KMS-11 (cell line): ENCODE results near the gene PTCH1.

Experiments used
- H2AFZ ChIP-seq: fragments of 200-600 bp; sonication (generic); 2 replicates; pipeline ENCODE4 v1.6.1; 2016; ENCODE audit warnings: antibody characterized with exemption, mixed run types, low read depth
- H3K27ac ChIP-seq: fragments of 200-600 bp; sonication (generic); 2 replicates; pipeline ENCODE4 v1.6.1; 2016; ENCODE audit warnings: mild to moderate bottlenecking, mixed run types
- H3K27me3 ChIP-seq: fragments of 200-600 bp; sonication (generic); 2 replicates; pipeline ENCODE4 v1.6.1; 2017; ENCODE audit warnings: mild to moderate bottlenecking, low read depth, mixed run types, moderate library complexity; ENCODE audit not compliant: insufficient read depth
- H3K36me3 ChIP-seq: fragments of 200-600 bp; sonication (generic); 2 replicates; pipeline ENCODE4 v1.6.1; 2017; ENCODE audit warnings: mild to moderate bottlenecking, mixed run types; ENCODE audit not compliant: insufficient read depth
- H3K4me1 ChIP-seq: fragments of 200-600 bp; sonication (generic); 2 replicates; pipeline ENCODE4 v1.6.1; 2016; ENCODE audit warnings: mild to moderate bottlenecking, low read depth, mixed run types; ENCODE audit not compliant: poor library complexity, severe bottlenecking
- H3K4me2 ChIP-seq: fragments of 200-600 bp; sonication (generic); 2 replicates; pipeline ENCODE4 v1.7.0; 2016; ENCODE audit warnings: mild to moderate bottlenecking, mixed run types
- H3K4me3 ChIP-seq: fragments of 200-600 bp; sonication (generic); IDR thresholded peaks from 2 replicates; pipeline ENCODE4 v1.6.1; 2017; ENCODE audit warnings: low read depth, low read length, mixed read lengths; ENCODE audit not compliant: insufficient read depth
- H3K79me2 ChIP-seq: fragments of 200-600 bp; sonication (generic); 2 replicates; pipeline ENCODE4 v1.6.1; 2016; ENCODE audit warnings: low read depth, mixed run types; ENCODE audit not compliant: insufficient read depth
- H3K9ac ChIP-seq: fragments of 200-600 bp; sonication (generic); 2 replicates; pipeline ENCODE4 v1.6.1; 2016; ENCODE audit warnings: mild to moderate bottlenecking, mixed run types
- H4K20me1 ChIP-seq: fragments of 200-600 bp; sonication (generic); 2 replicates; pipeline ENCODE4 v1.6.1; 2016; ENCODE audit warnings: mild to moderate bottlenecking, mixed run types; ENCODE audit not compliant: insufficient read depth
- TF ChIP-seq, protein P1 (sequence below): fragments of 200-600 bp; sonication (generic); conservative IDR thresholded peaks from 2 replicates; pipeline ENCODE4 v1.6.1; 2017; ENCODE audit warnings: low read depth, mild to moderate bottlenecking, antibody characterized with exemption, low read length, moderate library complexity, mixed read lengths

PTCH1 gene

DNA sequence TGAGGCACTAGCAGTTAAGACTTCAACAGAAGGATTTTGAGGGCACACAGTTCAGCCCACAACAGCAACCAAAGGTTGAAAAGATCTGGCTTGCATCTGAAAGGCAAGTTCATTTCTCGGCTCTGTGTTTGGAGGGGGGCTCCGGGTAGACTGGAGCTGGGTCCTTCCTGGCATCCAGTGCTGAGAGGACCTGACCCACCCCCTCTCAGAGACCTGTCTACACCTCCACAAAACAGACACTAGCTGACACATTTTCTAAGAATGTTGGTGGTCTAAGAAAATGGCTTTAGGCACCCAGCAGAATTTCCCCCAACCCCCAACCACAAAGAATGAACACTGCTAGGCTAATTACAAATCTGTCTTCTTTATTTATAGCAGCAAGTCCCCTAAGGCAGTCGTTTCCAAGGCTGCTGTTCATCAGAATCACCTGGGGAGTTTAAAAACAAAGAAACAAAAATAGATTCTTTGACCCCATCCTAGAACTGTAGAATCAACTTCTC lies 6.2 kb upstream of the PTCH1 start:
- H3K36me3 ChIP-seq = no peaks in the 10 kb centered on the region
- H3K27me3 ChIP-seq = no peaks in the 10 kb centered on the region
- TF ChIP-seq, protein P1, sequence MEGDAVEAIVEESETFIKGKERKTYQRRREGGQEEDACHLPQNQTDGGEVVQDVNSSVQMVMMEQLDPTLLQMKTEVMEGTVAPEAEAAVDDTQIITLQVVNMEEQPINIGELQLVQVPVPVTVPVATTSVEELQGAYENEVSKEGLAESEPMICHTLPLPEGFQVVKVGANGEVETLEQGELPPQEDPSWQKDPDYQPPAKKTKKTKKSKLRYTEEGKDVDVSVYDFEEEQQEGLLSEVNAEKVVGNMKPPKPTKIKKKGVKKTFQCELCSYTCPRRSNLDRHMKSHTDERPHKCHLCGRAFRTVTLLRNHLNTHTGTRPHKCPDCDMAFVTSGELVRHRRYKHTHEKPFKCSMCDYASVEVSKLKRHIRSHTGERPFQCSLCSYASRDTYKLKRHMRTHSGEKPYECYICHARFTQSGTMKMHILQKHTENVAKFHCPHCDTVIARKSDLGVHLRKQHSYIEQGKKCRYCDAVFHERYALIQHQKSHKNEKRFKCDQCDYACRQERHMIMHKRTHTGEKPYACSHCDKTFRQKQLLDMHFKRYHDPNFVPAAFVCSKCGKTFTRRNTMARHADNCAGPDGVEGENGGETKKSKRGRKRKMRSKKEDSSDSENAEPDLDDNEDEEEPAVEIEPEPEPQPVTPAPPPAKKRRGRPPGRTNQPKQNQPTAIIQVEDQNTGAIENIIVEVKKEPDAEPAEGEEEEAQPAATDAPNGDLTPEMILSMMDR = no peak
- H3K79me2 ChIP-seq = no peaks in the 10 kb centered on the region
- H3K4me2 ChIP-seq = no peak overlapping the region
- no peaks in the 10 kb centered on the region for H4K20me1 ChIP-seq
- no peak overlapping the region for H3K9ac ChIP-seq
- H3K4me3 ChIP-seq = no peak overlapping the region
- no peak overlapping the region for H3K27ac ChIP-seq
- no peak overlapping the region for H2AFZ ChIP-seq
- H3K4me1 ChIP-seq = no peaks in the 10 kb centered on the region

DNA sequence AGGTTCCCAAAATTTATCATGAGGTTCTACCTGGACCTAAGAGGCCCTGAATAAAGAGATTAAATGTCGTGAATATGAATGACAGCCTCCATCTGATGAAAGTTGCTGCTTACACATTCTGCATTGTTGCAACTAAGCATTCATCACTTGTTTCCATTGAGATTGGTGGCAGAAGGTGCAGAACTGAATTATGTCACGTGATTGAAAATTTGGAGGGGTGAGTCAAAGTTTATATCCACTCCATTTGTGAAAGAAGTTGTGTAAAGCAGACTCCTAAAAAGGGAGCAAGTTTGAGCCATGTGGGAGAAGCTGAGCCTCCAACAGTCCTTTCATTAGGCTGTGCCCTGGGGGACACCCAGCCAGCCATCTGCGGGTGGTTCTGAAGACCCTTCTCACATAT lies 4.9 kb upstream of the PTCH1 start:
- no peak overlapping the region for H3K27ac ChIP-seq
- H3K4me2 ChIP-seq = no peak overlapping the region
- H2AFZ ChIP-seq = no peak overlapping the region
- no peaks in the 10 kb centered on the region for H3K36me3 ChIP-seq
- TF ChIP-seq, protein P1 = no peak
- no peaks in the 10 kb centered on the region for H3K79me2 ChIP-seq
- no peak overlapping the region for H3K9ac ChIP-seq
- no peaks in the 10 kb centered on the region for H3K27me3 ChIP-seq
- H3K4me1 ChIP-seq = peaks cover 5% of the 10 kb centered on the region
- no peak overlapping the region for H3K4me3 ChIP-seq
- H4K20me1 ChIP-seq = no peaks in the 10 kb centered on the region

DNA sequence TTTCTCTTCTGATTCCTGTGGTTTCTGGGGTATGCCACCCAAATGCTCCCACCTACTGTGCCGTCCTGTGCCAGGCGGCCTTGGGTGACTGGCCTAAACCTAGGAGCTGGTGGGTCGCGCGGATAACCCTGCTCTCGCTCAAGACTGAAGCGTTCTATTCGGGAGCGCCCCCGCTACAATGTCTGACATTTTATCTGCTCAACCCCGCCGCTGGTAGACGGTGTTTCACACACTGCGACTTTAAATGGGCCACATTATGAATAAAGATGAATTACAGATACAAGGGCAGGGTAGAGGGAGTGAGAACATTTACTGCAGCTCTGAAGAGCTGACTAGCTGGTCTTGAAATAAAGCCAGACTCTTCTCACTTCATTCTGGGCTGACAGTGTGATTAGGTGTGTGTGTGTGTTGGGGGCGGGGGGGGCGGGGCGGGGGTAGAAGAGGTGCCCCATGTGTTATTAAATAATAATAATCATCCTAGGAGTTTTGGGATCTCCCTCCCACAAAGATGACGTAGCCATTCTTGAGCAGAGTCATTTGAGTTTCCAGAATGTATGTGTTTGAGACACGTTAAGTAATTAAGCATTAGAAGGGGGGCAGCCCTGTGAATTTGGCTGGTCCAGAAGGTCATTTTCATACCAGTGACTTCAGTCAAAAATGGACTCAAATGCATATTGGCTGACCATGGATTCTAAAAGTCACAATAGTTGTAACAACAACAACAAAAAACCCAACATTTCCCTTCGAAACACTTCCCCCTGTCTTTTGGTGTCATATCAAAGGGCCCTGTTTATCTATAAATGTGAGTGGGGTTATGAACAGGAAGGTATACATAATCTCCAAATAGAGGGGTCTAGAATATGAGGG lies 1.0 kb upstream of the PTCH1 start:
- Histone ChIP-seq H4K20me1 (no peaks in the 10 kb centered on the region), H3K27ac (no peak overlapping the region), H3K9ac (no peak overlapping the region), H3K79me2 (no peaks in the 10 kb centered on the region; the same call in 1 of the 2 replicates), H3K4me1 (peaks cover 5% of the 10 kb centered on the region), H3K27me3 (no peaks in the 10 kb centered on the region), H2AFZ (no peak overlapping the region), H3K36me3 (no peaks in the 10 kb centered on the region), H3K4me2 (no peak overlapping the region), H3K4me3 (no peak overlapping the region)
- TF ChIP-seq, protein P1 = no peak

DNA sequence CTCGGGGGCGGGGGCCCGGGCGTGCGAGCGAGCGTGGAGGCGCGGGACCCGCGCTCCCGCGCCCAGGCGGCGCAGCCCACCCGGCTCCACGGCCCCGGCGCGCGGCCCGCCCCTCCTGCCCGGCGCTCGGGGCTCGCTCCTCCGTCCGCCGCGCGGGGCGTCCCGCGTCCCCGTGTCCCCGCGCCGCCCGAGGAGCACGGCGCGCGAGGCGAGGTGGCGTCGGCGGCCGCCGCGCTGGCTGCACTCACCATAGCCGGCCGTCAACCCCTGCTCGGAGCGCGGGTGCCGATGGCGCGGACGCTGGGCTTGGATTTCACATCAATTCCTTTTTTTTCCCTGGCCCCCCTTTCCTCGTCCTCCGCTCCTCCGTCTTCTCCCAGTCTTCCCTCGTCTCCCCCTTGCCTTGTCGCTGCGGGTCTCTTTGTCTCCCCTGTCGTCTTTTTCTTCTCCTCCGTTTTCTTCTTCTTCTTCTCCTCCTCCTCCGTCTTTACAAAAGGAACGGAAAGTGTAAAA lies 494 bp downstream of the PTCH1 start:
- TF ChIP-seq, protein P1 = no peak
- Histone ChIP-seq H2AFZ (peak overlapping the region; percentile 96), H3K36me3 (no peaks in the 10 kb centered on the region), H3K9ac (peak overlapping the region; percentile 52; the same call in 1 of the 2 replicates), H3K4me3 (no peak overlapping the region), H3K27ac (peak overlapping the region; percentile 34; the same call in 1 of the 2 replicates), H3K4me1 (peaks cover 16% of the 10 kb centered on the region), H3K27me3 (no peaks in the 10 kb centered on the region), H3K79me2 (peaks cover 7% of the 10 kb centered on the region; the same call in 1 of the 2 replicates), H3K4me2 (peak overlapping the region; percentile 61), H4K20me1 (no peaks in the 10 kb centered on the region)
